Sigmoid colon (tissue), 4 donors: Measurements from ENCODE around the gene COCH.

Experiments
- CTCF ChIP-seq, 4 experiments: fragments of 450-650 bp in 3 of 4; fragments of 200-600 bp in 1 of 4; IDR thresholded peaks; one replicate each; pipeline ENCODE4 v1.5.1; 2016 to 2019; ENCODE audit warnings: antibody characterized with exemption in 4 of 4, mild to moderate bottlenecking in 3 of 4, moderate library complexity in 2 of 4
- EP300 ChIP-seq, 4 donors: sonication (generic); formaldehyde crosslinking; IDR thresholded peaks; one replicate each; pipeline ENCODE4 v1.6.1; 2017; ENCODE audit warnings: antibody characterized with exemption in 4 of 4
- POLR2A ChIP-seq, 2 donors: fragments of 450-650 bp; IDR thresholded peaks; one replicate each; pipeline ENCODE4 v1.6.1; 2016; ENCODE audit warnings: antibody characterized with exemption in 2 of 2, mild to moderate bottlenecking in 2 of 2, moderate library complexity in 2 of 2
- POLR2AphosphoS5 ChIP-seq, 4 donors: sonication (generic); formaldehyde crosslinking; IDR thresholded peaks; one replicate each; pipeline ENCODE4 v1.6.1; 2017; ENCODE audit warnings: antibody characterized with exemption in 4 of 4

- TF ChIP-seq POLR2A (IDR thresholded peaks at IDR 0.05) = no peak
- TF ChIP-seq CTCF (IDR thresholded peaks at IDR 0.05) = no peak
- no peak for TF ChIP-seq POLR2AphosphoS5 (IDR thresholded peaks at IDR 0.05)
- no peak for TF ChIP-seq EP300 (IDR thresholded peaks at IDR 0.05)
Observed at GRCh38 chr14:30894923-30895515, 20.7 kb downstream of the COCH start.
